Measurements from ENCODE around the gene C10orf67. TPM values are rescaled to one million over a fixed set of nuclear protein-coding genes. Genes with fewer than 3 reads are reported as not detected.

C10orf67 gene
- total and polyA plus RNA-seq, 2 of the 8 experiments (the other 6 are each of a cell fraction or from before 2014, with no cell fraction given): 0.05 to 0.11 TPM

GRCh38 chr10:23379686-23380085, 35.1 kb upstream of the C10orf67 start:
- Histone ChIP-seq H4K91ac (replicated peaks; ENCODE audit: insufficient read length, low read length) (no peak overlapping the region), H3K36me3 (ENCODE audit: control insufficient read depth in 2 of 4, insufficient read depth in 4 of 4, low read length in 3 of 4) (no peaks in the 10 kb centered on the region), H2BK5ac (ENCODE audit: low read depth, low read length) (no peak overlapping the region), H2BK15ac (ENCODE audit: low read length) (no peak overlapping the region), H3K56ac (replicated peaks; ENCODE audit: insufficient read length, low read depth, low read length) (no peak overlapping the region), H3K9me3 (ENCODE audit: insufficient read depth in 2 of 2, low read depth in 1 of 2, low read length in 1 of 2) (no peaks in the 10 kb centered on the region), H2AFZ (ENCODE audit: low read length) (no peak overlapping the region), H3K14ac (ENCODE audit: insufficient read length) (no peak overlapping the region), H3K18ac (ENCODE audit: extremely low read depth, low read length) (no peak overlapping the region), H3K4me2 (ENCODE audit: insufficient read depth in 1 of 2, low read depth in 2 of 2, low read length in 2 of 2) (no peak overlapping the region), H3K4ac (replicated peaks; ENCODE audit: insufficient read length, low read depth, low read length) (no peak overlapping the region), H2BK20ac (ENCODE audit: low read length) (no peak overlapping the region), H3K4me1 (replicated peaks in 1 of 4; ENCODE audit: control insufficient read depth in 3 of 4, insufficient read depth in 4 of 4, low read length in 3 of 4) (no peaks in the 10 kb centered on the region), H3K27me3 (replicated peaks in 1 of 4; ENCODE audit: control insufficient read depth in 3 of 4, extremely low read depth in 1 of 4, insufficient read depth in 3 of 4, low read length in 3 of 4) (no peaks in the 10 kb centered on the region; a peak in 1 of 7 replicates), H4K8ac (ENCODE audit: extremely low read depth, insufficient read depth, low read length) (no peak overlapping the region), H3K27ac (ENCODE audit: low read depth, low read length) (no peak overlapping the region), H3K23me2 (ENCODE audit: low read depth, low read length) (no peaks in the 10 kb centered on the region), H3K79me2 (ENCODE audit: control insufficient read depth in 1 of 2, insufficient read depth in 2 of 2, low read length in 2 of 2) (no peaks in the 10 kb centered on the region), H4K20me1 (replicated peaks in 1 of 2; ENCODE audit: control insufficient read depth in 1 of 2, insufficient read depth in 2 of 2, low read length in 2 of 2) (no peaks in the 10 kb centered on the region), H3K4me3 (ENCODE audit: extremely low read depth in 1 of 4, insufficient read depth in 2 of 4, low read depth in 3 of 4, low read length in 4 of 4) (no peak overlapping the region), H2AK5ac (ENCODE audit: low read depth, low read length) (no peak overlapping the region), H3K79me1 (ENCODE audit: low read depth, low read length) (no peaks in the 10 kb centered on the region), H2BK12ac (ENCODE audit: low read depth, low read length) (no peak overlapping the region), H3K23ac (ENCODE audit: insufficient read length) (no peak overlapping the region), H4K5ac (ENCODE audit: insufficient read length, low read depth, low read length) (no peak overlapping the region), H2BK120ac (replicated peaks; ENCODE audit: low read depth, low read length) (no peak overlapping the region), H3K9ac (replicated peaks in 1 of 4; ENCODE audit: extremely low read depth in 1 of 4, low read depth in 3 of 4, low read length in 3 of 4) (no peak overlapping the region)
- FAIRE-seq (no peak), DNase-seq (ENCODE audit: low read depth in 1 of 2, low spot score in 2 of 2) (no peak)
- no peak for TF ChIP-seq SIX5 (IDR thresholded peaks at IDR 0.05; ENCODE audit: low read depth, low read length)
- no peak for TF ChIP-seq GABPA (IDR thresholded peaks at IDR 0.05; ENCODE audit: borderline replicate concordance, insufficient read depth, low read length)
- no peak for TF ChIP-seq TAF1 (IDR thresholded peaks at IDR 0.05; ENCODE audit: low read depth, low read length)
- WGBS, 2 experiments (ENCODE audit: extremely low coverage in 1 of 2, insufficient coverage in 1 of 2, insufficient read length in 1 of 2, insufficient replicate concordance in 2 of 2, low coverage in 1 of 2, low lambda C conversion rate in 2 of 2, missing lambda C conversion rate in 1 of 2): 78% methylated on average over 3 of the region's 3 CpGs; no CpG with 5 or more reads in 1 of the 2 experiments
- CTCF ChIA-PET (ENCODE audit: partially characterized antibody): no interaction called here
- POLR2A ChIA-PET (ENCODE audit: partially characterized antibody): no interaction called here

All from H1 (cell line).